Measurements from ENCODE around the gene KRTAP5-11.

The KRTAP5-11 gene

GRCh38 chr11:71551711-71552110, 31.0 kb downstream of the KRTAP5-11 start:
- Histone ChIP-seq H2AFZ (ENCODE audit: low read length) (no peak overlapping the region), H4K20me1 (ENCODE audit: insufficient read depth, low read length, poor library complexity, severe bottlenecking) (no peaks in the 10 kb centered on the region), H3K9ac (ENCODE audit: low read depth, low read length, poor library complexity, severe bottlenecking) (no peak overlapping the region), H3K9me2 (replicated peaks; ENCODE audit: low read depth, low read length) (no peaks in the 10 kb centered on the region), H3K27me3 (ENCODE audit: insufficient read depth, low read length, poor library complexity, severe bottlenecking) (no peaks in the 10 kb centered on the region), H3F3A (ENCODE audit: low read depth) (no peaks in the 10 kb centered on the region), H3K4me2 (ENCODE audit: low read depth, low read length, poor library complexity, severe bottlenecking) (no peak overlapping the region), H3K36me3 (ENCODE audit: insufficient read depth, low read length) (no peaks in the 10 kb centered on the region), H3K4me1 (ENCODE audit: insufficient read depth, low read length, poor library complexity, severe bottlenecking) (no peaks in the 10 kb centered on the region), H3K9me3 (ENCODE audit: insufficient read depth, low read depth, low read length) (no peaks in the 10 kb centered on the region; the same call in 1 of the 2 replicates), H3K4me3 (ENCODE audit: low read length, poor library complexity, severe bottlenecking) (no peak overlapping the region), H3K79me2 (ENCODE audit: insufficient read depth, low read length) (no peaks in the 10 kb centered on the region)
- no peak for TF ChIP-seq EZH2phosphoT487 (IDR thresholded peaks at IDR 0.05; ENCODE audit: borderline replicate concordance)
- TF ChIP-seq CTCF (conservative IDR thresholded peaks at IDR 0.05; ENCODE audit: low read length): no peak

- Histone ChIP-seq H3K27me3 (ENCODE audit: insufficient read depth, low read length, poor library complexity, severe bottlenecking) (no peaks in the 10 kb centered on the region), H3K4me1 (ENCODE audit: insufficient read depth, low read length, poor library complexity, severe bottlenecking) (no peaks in the 10 kb centered on the region), H3K9me3 (ENCODE audit: insufficient read depth, low read depth, low read length) (no peaks in the 10 kb centered on the region; the same call in 1 of the 2 replicates), H3K4me2 (ENCODE audit: low read depth, low read length, poor library complexity, severe bottlenecking) (no peak overlapping the region), H4K20me1 (ENCODE audit: insufficient read depth, low read length, poor library complexity, severe bottlenecking) (no peaks in the 10 kb centered on the region), H3K9me2 (replicated peaks; ENCODE audit: low read depth, low read length) (no peaks in the 10 kb centered on the region), H3F3A (ENCODE audit: low read depth) (no peaks in the 10 kb centered on the region), H3K36me3 (ENCODE audit: insufficient read depth, low read length) (no peaks in the 10 kb centered on the region), H2AFZ (ENCODE audit: low read length) (no peak overlapping the region), H3K9ac (ENCODE audit: low read depth, low read length, poor library complexity, severe bottlenecking) (no peak overlapping the region), H3K4me3 (ENCODE audit: low read length, poor library complexity, severe bottlenecking) (no peak overlapping the region), H3K79me2 (ENCODE audit: insufficient read depth, low read length) (no peaks in the 10 kb centered on the region)
- no peak for TF ChIP-seq CTCF (conservative IDR thresholded peaks at IDR 0.05; ENCODE audit: low read length)
- TF ChIP-seq EZH2phosphoT487 (IDR thresholded peaks at IDR 0.05; ENCODE audit: borderline replicate concordance): no peak
Observed at GRCh38 chr11:71548716-71549151, 33.9 kb downstream of the KRTAP5-11 start.

- Histone ChIP-seq H3K36me3 (ENCODE audit: insufficient read depth, low read length) (no peaks in the 10 kb centered on the region), H3K4me2 (ENCODE audit: low read depth, low read length, poor library complexity, severe bottlenecking) (no peak within 1 kb of the TSS), H3K9ac (ENCODE audit: low read depth, low read length, poor library complexity, severe bottlenecking) (no peak within 1 kb of the TSS), H2AFZ (ENCODE audit: low read length) (no peak within 1 kb of the TSS), H3K79me2 (ENCODE audit: insufficient read depth, low read length) (no peaks in the 10 kb centered on the region), H3F3A (ENCODE audit: low read depth) (no peaks in the 10 kb centered on the region), H3K4me3 (ENCODE audit: low read length, poor library complexity, severe bottlenecking) (no peak within 1 kb of the TSS), H3K9me2 (replicated peaks; ENCODE audit: low read depth, low read length) (no peaks in the 10 kb centered on the region), H3K9me3 (ENCODE audit: insufficient read depth, low read depth, low read length) (peaks cover under 1% of the 10 kb centered on the region; the same call in 1 of the 2 replicates), H4K20me1 (ENCODE audit: insufficient read depth, low read length, poor library complexity, severe bottlenecking) (no peaks in the 10 kb centered on the region), H3K4me1 (ENCODE audit: insufficient read depth, low read length, poor library complexity, severe bottlenecking) (no peaks in the 10 kb centered on the region), H3K27me3 (ENCODE audit: insufficient read depth, low read length, poor library complexity, severe bottlenecking) (no peaks in the 10 kb centered on the region)
- TF ChIP-seq CTCF (conservative IDR thresholded peaks at IDR 0.05; ENCODE audit: low read length) (no peak), EZH2phosphoT487 (IDR thresholded peaks at IDR 0.05; ENCODE audit: borderline replicate concordance) (no peak)
Observed at GRCh38 chr11:71548120-71548519, 34.6 kb downstream of the KRTAP5-11 start, which contains the start of gene KRTAP5-9. KRTAP5-9 (plus strand) TSS chr11:71548420; CDS start chr11:71548658, 238 bp downstream.

All from Loucy (cell line).